Esophagus squamous epithelium (tissue), 5 donors: ENCODE data around the gene EHMT1. TPM values are rescaled to one million over a fixed set of nuclear protein-coding genes. Genes with fewer than 3 reads are reported as not detected.

ENCODE experiments used
- DNase-seq: peaks from one replicate; lab custom pipeline; 2025; lab: John Stamatoyannopoulos, UW
- H3K27ac ChIP-seq, 4 donors: fragments of 200-600 bp; sonication (generic); one replicate each; pipeline ENCODE4 v1.5.1; 2016 to 2019; ENCODE audit warnings: mild to moderate bottlenecking in 1 of 4
- H3K27me3 ChIP-seq, 4 donors: fragments of 200-600 bp; sonication (generic); 1 replicate in 3 of 4; 2 replicates in 1 of 4; pipeline versions ENCODE4 v1.5.1 to v1.6.0; 2017 to 2021; ENCODE audit warnings: antibody characterized with exemption in 1 of 4
- H3K36me3 ChIP-seq, 3 donors: fragments of 200-600 bp; sonication (generic); one replicate each; pipeline ENCODE4 v1.5.1; 2016 to 2019
- H3K4me1 ChIP-seq, 3 donors: fragments of 200-600 bp; sonication (generic); one replicate each; pipeline ENCODE4 v1.5.1; 2017 to 2019
- H3K4me3 ChIP-seq, 4 donors: fragments of 200-600 bp; sonication (generic); 1 replicate in 3 of 4; 2 replicates in 1 of 4; pipeline ENCODE4 v1.5.1; 2016 to 2019; ENCODE audit warnings: mild to moderate bottlenecking in 2 of 4, moderate library complexity in 1 of 4
- H3K9me3 ChIP-seq, 3 donors: fragments of 200-600 bp; sonication (generic); one replicate each; pipeline ENCODE4 v1.5.1; 2016 to 2019
- POLR2A ChIP-seq, 4 donors: fragments of 450-650 bp; IDR thresholded peaks; one replicate each; pipeline ENCODE4 v1.6.1; 2017; ENCODE audit warnings: antibody characterized with exemption in 4 of 4, mild to moderate bottlenecking in 4 of 4, moderate library complexity in 3 of 4
- WGBS, 2 donors: methylation state at CpG; one replicate each; pipeline ENCODE4 v1.1.5; 2018; 5-methylcytosine and 5-hydroxymethylcytosine counted together
- intact Hi-C: fragments of 100-400 bp; cut with DNase I; formaldehyde crosslinking; loops from one replicate; pipeline ENCODE4 v1.15.0; 2022
- total RNA-seq, 4 donors: library from RNA; depleted of rRNA; stranded (reverse); fragments of >200 nt; gene quantifications; one replicate each; pipeline ENCODE4 v1.1.0, GENCODE V29; 2016
- TF ChIP-seq, protein P1 (sequence below), 6 experiments: fragments of 450-650 bp in 4 of 6; fragments of 200-600 bp in 2 of 6; sonication (generic) in 2 of 6; IDR thresholded peaks; one replicate each; pipeline ENCODE4 v1.5.1; 2016 to 2019; ENCODE audit warnings: antibody characterized with exemption in 6 of 6, mild to moderate bottlenecking in 4 of 6, moderate library complexity in 4 of 6
- donor health status: DM: yes; HTN: yes; CAD: no.

Gene EHMT1
- total RNA-seq, 4 donors from 2014 or later: 42.8 to 87.0 (median 65.0) TPM

DNA sequence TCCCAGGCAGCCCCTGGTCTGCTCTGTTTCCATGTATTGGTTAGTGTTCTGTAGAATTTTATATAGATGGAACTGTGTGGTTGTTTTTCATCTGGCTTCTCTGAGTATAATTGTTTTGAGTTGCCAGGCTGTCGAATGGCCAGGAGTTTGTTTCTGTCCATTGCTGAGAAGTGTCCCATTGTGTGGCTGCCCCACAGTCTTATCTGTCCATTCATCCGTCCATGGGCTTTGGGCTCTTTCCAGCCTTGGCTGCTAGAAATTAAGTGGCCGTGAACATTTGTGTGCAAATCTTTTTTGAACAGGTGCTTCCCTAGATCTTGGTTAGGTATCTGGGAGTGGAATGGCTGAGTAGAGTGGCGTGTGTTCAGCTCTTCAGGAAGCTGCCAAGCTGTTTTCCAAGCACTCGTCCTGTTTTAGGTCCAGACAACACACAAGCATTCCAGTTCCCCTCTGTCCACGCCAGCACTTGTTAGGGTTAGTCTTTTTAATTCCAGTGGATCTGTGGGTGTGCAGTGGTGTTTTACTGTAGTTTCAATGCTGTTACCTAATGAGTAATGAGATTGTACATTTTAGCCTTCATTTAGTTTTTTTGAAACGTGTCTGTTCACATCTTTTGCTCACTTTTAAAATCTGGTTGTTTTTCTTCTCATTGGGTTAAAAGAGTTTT, 136.6 kb downstream of the EHMT1 start:
- 91 to 97% methylated on average over 7 of the region's 7 CpGs for WGBS, 2 donors
- TF ChIP-seq, protein P1, sequence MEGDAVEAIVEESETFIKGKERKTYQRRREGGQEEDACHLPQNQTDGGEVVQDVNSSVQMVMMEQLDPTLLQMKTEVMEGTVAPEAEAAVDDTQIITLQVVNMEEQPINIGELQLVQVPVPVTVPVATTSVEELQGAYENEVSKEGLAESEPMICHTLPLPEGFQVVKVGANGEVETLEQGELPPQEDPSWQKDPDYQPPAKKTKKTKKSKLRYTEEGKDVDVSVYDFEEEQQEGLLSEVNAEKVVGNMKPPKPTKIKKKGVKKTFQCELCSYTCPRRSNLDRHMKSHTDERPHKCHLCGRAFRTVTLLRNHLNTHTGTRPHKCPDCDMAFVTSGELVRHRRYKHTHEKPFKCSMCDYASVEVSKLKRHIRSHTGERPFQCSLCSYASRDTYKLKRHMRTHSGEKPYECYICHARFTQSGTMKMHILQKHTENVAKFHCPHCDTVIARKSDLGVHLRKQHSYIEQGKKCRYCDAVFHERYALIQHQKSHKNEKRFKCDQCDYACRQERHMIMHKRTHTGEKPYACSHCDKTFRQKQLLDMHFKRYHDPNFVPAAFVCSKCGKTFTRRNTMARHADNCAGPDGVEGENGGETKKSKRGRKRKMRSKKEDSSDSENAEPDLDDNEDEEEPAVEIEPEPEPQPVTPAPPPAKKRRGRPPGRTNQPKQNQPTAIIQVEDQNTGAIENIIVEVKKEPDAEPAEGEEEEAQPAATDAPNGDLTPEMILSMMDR (IDR thresholded peaks at IDR 0.05): no peak
- no peak for TF ChIP-seq POLR2A (IDR thresholded peaks at IDR 0.05)
- H3K4me3 ChIP-seq: no peak overlapping the region
- H3K4me1 ChIP-seq: peaks cover 0 to 10% (median 0%) of the 10 kb centered on the region in 3 donors
- no peak overlapping the region for H3K27ac ChIP-seq
- peaks cover 0 to 8% (median 7%) of the 10 kb centered on the region in 3 donors for H3K9me3 ChIP-seq
- no peak for DNase-seq
- no peaks in the 10 kb centered on the region for H3K27me3 ChIP-seq
- peaks cover 15 to 90% (median 24%) of the 10 kb centered on the region in 3 donors for H3K36me3 ChIP-seq
- intact Hi-C loops: no loop called here

- Histone ChIP-seq H3K27ac (no peak overlapping the region), H3K4me3 (no peak overlapping the region), H3K27me3 (no peaks in the 10 kb centered on the region), H3K9me3 (peaks cover 0 to 8% (median 7%) of the 10 kb centered on the region in 3 donors), H3K4me1 (peaks cover 0 to 15% (median 0%) of the 10 kb centered on the region in 3 donors), H3K36me3 (peaks cover 15 to 96% (median 24%) of the 10 kb centered on the region in 3 donors)
- DNase-seq: no peak
- intact Hi-C loops: no loop called here
- WGBS, 2 donors: 84 to 89% methylated on average over 10 to 12 of the region's 13 CpGs
- no peak for TF ChIP-seq POLR2A (IDR thresholded peaks at IDR 0.05)
- TF ChIP-seq, protein P1 (IDR thresholded peaks at IDR 0.05): no peak
Measured at GRCh38 chr9:137756045-137756744, 137.4 kb downstream of the EHMT1 start.

- peaks cover 15 to 93% (median 23%) of the 10 kb centered on the region in 3 donors for H3K36me3 ChIP-seq
- WGBS, 2 donors: 75 to 78% methylated on average over 10 of the region's 10 CpGs
- H3K4me3 ChIP-seq: no peak overlapping the region
- intact Hi-C loops: no loop called here
- peaks cover 0 to 21% (median 0%) of the 10 kb centered on the region in 3 donors for H3K4me1 ChIP-seq
- no peaks in the 10 kb centered on the region for H3K27me3 ChIP-seq
- TF ChIP-seq POLR2A (IDR thresholded peaks at IDR 0.05): no peak
- TF ChIP-seq, protein P1 (IDR thresholded peaks at IDR 0.05): no peak
- peaks cover 0 to 8% (median 7%) of the 10 kb centered on the region in 3 donors for H3K9me3 ChIP-seq
- DNase-seq: no peak
- H3K27ac ChIP-seq: no peak overlapping the region
Measured at GRCh38 chr9:137757139-137757538, 138.3 kb downstream of the EHMT1 start.

GRCh38 chr9:137757613-137758029, 138.8 kb downstream of the EHMT1 start:
- no peak for DNase-seq
- TF ChIP-seq POLR2A (IDR thresholded peaks at IDR 0.05): no peak
- TF ChIP-seq, protein P1 (IDR thresholded peaks at IDR 0.05): no peak
- no peaks in the 10 kb centered on the region for H3K27me3 ChIP-seq
- intact Hi-C loops: no loop called here
- peaks cover 0 to 8% (median 7%) of the 10 kb centered on the region in 3 donors for H3K9me3 ChIP-seq
- H3K4me1 ChIP-seq: peaks cover 0 to 24% (median 0%) of the 10 kb centered on the region in 3 donors
- H3K27ac ChIP-seq: no peak overlapping the region
- peaks cover 15 to 93% (median 19%) of the 10 kb centered on the region in 3 donors for H3K36me3 ChIP-seq
- no peak overlapping the region for H3K4me3 ChIP-seq
- 53 to 58% methylated on average over 4 to 9 of the region's 9 CpGs for WGBS, 2 donors

- Histone ChIP-seq H3K27me3 (no peaks in the 10 kb centered on the region), H3K9me3 (peaks cover 0 to 8% (median 7%) of the 10 kb centered on the region in 3 donors), H3K27ac (no peak overlapping the region), H3K4me3 (no peak overlapping the region), H3K4me1 (peaks cover 0 to 24% (median 0%) of the 10 kb centered on the region in 3 donors), H3K36me3 (peaks cover 14 to 93% (median 20%) of the 10 kb centered on the region in 3 donors)
- intact Hi-C loops: no loop called here
- 96% methylated on average over 4 to 16 of the region's 16 CpGs for WGBS, 2 donors
- TF ChIP-seq POLR2A (IDR thresholded peaks at IDR 0.05): no peak
- TF ChIP-seq, protein P1 (IDR thresholded peaks at IDR 0.05): no peak
- DNase-seq: no peak
Measured at GRCh38 chr9:137758067-137758466, 139.3 kb downstream of the EHMT1 start.
